Thyroid gland (tissue), 4 donors: ENCODE data around the gene HDAC9.

Experiments used
- POLR2A ChIP-seq, 2 donors: fragments of 450-650 bp; IDR thresholded peaks; one replicate each; pipeline ENCODE4 v1.6.1; 2017; ENCODE audit warnings: antibody characterized with exemption in 2 of 2, mild to moderate bottlenecking in 2 of 2, moderate library complexity in 1 of 2
- TF ChIP-seq, protein P1 (sequence below), 6 experiments: fragments of 200-600 bp in 3 of 6; fragments of 450-650 bp in 3 of 6; sonication (generic) in 3 of 6; IDR thresholded peaks; one replicate each; pipeline ENCODE4 v1.5.1; 2016 to 2019; ENCODE audit warnings: antibody characterized with exemption in 6 of 6, mild to moderate bottlenecking in 2 of 6, inconsistent platforms in 1 of 6, moderate library complexity in 1 of 6

GRCh38 chr7:18459484-18460245, 35.9 kb upstream of the HDAC9 start:
- TF ChIP-seq, protein P1, sequence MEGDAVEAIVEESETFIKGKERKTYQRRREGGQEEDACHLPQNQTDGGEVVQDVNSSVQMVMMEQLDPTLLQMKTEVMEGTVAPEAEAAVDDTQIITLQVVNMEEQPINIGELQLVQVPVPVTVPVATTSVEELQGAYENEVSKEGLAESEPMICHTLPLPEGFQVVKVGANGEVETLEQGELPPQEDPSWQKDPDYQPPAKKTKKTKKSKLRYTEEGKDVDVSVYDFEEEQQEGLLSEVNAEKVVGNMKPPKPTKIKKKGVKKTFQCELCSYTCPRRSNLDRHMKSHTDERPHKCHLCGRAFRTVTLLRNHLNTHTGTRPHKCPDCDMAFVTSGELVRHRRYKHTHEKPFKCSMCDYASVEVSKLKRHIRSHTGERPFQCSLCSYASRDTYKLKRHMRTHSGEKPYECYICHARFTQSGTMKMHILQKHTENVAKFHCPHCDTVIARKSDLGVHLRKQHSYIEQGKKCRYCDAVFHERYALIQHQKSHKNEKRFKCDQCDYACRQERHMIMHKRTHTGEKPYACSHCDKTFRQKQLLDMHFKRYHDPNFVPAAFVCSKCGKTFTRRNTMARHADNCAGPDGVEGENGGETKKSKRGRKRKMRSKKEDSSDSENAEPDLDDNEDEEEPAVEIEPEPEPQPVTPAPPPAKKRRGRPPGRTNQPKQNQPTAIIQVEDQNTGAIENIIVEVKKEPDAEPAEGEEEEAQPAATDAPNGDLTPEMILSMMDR (IDR thresholded peaks at IDR 0.05): no peak
- no peak for TF ChIP-seq POLR2A (IDR thresholded peaks at IDR 0.05)
